Stimulated activated CD4-positive, alpha-beta T cell treated with anti-CD3 and anti-CD28 coated beads, TNF-alpha, amount 100 ng/mL, for 1 hour (primary cell): ENCODE measurements around the gene EPS8L1.

Experiments used
- DNase-seq, 3 donors: peaks; one replicate each; pipeline ENCODE4 v3.0.0-alpha.2; 2020; ENCODE audit warnings: low read depth in 3 of 3, low spot score in 1 of 3

EPS8L1 gene

DNA sequence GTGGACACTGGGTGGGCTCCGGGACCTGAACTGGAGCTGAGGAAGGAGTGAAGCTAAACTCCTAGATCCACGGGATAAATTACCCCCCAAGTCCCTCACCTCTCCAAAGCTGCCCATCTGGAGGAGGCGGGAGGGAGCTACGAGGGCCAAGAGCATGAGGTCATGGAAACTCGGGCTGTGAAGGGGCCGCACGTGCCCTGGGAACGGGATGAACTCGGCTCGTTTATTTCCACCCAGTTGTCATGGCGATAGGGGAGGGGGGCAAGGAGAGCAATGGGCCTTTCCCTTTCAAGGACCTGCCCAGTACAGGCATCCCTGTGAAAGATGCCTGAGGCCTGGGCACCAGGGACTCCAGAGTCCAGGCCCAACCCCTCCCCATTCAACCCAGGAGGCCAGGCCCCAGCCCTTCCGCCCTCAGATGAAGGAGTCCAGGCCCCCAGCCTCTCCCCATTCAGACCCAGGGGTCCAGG lies 37.9 kb downstream of the EPS8L1 start:
- no peak for DNase-seq

DNA sequence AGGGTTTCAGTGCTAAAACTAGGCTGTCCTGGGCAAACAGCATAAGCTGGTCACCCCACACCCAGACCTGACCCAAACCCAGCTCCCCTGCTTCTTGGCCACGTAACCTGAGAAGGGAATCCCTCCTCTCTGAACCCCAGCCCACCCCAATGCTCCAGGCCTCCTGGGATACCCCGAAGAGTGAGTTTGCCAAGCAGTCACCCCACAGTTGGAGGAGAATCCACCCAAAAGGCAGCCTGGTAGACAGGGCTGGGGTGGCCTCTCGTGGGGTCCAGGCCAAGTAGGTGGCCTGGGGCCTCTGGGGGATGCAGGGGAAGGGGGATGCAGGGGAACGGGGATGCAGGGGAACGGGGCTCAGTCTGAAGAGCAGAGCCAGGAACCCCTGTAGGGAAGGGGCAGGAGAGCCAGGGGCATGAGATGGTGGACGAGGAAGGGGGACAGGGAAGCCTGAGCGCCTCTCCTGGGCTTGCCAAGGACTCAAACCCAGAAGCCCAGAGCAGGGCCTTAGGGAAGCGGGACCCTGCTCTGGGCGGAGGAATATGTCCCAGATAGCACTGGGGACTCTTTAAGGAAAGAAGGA lies 39.0 kb downstream of the EPS8L1 start:
- no peak for DNase-seq

DNA sequence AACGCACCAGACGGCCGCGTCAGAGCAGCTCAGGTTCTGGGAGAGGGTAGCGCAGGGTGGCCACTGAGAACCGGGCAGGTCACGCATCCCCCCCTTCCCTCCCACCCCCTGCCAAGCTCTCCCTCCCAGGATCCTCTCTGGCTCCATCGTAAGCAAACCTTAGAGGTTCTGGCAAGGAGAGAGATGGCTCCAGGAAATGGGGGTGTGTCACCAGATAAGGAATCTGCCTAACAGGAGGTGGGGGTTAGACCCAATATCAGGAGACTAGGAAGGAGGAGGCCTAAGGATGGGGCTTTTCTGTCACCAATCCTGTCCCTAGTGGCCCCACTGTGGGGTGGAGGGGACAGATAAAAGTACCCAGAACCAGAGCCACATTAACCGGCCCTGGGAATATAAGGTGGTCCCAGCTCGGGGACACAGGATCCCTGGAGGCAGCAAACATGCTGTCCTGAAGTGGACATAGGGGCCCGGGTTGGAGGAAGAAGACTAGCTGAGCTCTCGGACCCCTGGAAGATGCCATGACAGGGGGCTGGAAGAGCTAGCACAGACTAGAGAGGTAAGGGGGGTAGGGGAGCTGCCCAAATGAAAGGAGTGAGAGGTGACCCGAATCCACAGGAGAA lies 39.9 kb downstream of the EPS8L1 start:
- no peak for DNase-seq

DNA sequence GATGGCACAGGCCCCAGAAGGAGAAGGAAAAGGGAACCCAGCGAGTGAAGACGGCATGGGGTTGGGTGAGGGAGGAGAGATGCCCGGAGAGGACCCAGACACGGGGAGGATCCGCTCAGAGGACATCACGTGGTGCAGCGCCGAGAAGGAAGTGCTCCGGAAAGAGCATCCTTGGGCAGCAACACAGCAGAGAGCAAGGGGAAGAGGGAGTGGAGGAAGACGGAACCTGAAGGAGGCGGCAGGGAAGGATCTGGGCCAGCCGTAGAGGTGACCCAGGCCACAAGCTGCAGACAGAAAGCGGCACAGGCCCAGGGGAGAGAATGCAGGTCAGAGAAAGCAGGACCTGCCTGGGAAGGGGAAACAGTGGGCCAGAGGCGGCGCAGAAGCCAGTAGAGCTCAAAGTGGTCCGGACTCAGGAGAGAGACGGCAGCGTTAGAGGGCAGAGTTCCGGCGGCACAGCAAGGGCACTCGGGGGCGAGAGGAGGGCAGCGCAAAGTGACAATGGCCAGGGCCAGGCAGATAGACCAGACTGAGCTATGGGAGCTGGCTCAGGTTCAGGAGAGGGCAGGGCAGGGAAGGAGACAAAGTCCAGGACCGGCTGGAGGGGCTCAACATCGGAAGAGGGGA lies 40.7 kb downstream of the EPS8L1 start:
- peak in 1 of 3 donors; percentile 21 for DNase-seq

DNA sequence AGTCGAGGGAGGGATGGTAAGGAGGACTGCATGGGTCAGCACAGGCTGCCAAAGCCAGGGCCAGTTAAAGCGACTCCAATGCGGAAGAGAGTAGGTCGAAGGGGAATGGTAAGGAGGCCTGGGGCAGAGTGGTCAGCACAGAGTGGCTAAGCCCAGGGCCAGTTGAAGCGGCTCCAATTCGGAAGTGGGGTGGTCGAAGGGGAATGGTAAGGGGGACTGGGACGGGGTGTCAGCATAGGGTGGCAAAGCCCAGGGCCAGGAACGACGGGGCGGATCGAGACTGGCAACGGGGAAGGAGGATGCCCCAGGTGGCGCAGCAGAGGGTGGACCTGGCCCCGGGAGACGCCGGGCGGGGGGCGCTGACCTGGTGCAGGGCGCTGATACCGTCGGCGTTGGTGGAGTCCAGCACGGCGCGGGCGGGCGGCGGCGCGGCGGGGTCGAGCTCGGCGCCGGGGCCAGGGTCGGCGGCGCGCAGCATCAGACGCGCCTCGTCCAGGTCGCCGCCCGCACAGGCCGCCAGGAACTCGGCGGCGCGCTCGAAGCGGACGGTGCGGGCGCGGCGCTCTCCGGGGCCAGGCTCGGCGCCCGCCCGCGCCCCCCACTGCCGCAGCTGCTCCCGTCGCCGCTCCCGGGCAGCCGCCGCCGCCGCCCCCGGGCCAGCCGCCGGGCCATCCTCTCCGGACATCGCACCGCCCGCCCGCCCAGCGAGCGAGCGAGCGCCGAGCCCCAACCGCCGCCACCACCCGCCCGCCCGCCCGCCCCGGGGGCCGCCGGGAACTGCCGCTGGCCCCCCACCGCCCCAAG lies 41.4 kb downstream of the EPS8L1 start, which contains the start of gene PPP1R12C:
Gene PPP1R12C, minus strand, starts transcription at position 779 of the 804 bp plus-strand sequence. Its CDS starts 94 bp downstream, at position 685.
- DNase-seq, result no peak

DNA sequence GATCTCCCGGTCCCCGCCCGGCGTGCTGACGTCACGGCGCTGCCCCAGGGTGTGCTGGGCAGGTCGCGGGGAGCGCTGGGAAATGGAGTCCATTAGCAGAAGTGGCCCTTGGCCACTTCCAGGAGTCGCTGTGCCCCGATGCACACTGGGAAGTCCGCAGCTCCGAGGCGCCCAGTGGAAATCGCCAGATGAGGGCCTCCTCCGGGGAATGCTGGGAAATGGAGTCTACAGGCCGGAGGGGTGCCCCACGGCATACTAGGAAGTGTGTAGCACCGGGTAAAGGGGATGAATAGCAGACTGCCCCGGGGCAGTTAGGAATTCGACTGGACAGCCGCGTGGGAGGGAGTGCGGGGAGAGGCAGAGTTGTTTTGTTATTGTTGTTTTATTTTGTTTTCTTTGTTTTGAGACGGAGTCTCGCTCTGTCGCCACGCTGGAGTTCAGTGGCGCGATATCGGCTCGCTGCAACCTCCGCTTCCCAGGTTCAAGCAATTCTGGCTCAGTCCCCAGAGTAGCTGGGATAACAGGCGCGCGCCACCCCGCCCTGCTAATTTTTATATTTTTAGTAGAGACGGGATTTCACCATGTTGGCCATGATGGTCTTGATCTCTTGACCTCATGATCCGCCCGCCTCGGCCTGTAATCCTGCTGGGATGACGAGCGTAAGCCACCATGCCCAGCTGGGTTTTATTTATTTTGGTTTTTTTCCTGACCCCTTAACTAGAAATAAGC lies 42.2 kb downstream of the EPS8L1 start:
- peak; percentile 90 to 94 (median 92) for DNase-seq

DNA sequence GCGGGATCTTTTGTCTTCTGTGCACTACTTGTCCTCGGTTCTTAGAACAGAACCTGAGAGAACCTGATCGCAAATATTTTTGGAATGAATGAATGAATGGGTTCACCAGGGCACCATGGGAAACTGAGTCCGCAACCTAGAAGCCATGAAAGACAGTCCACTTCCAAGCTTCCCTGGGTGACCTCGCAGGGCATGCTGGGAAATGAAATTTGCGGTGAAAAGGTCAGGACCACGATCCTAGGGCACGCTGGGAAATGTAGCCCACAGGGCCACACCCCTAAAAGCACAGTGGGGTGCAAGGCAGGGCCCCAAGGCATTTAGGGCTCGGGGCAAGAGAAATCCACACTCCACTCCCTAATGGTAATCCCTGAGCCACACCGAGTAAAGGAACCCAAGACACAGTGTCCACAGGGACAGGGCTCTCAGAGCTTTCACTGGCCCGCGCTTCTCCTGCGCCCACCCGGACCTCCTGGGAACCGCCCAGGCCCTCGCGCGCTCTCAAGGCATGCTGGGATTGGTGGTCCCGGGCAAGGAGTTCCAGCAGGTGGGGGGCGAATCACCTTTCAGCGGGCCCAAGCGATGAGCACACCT lies 42.8 kb downstream of the EPS8L1 start:
- DNase-seq, result no peak

DNA sequence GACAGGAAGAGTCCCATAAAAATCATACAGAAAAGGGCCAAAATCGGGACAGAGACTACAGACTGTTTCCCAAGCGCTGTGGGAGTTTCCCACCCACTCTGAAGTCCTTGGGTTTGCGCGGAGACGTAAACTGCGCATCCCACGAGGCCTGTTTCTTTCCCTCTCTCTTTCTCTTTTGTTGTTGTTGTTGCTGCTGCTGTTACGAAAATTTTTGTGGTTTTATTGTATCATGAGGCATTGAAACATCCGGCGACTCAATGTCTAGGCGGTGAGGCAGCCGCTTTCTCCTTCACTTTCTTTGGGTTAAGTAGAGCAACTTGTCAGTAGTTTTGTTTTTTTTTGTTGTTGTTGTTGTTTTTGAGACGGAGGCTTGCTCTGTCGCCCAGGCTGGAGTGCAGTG lies 43.4 kb downstream of the EPS8L1 start:
- no peak for DNase-seq

DNA sequence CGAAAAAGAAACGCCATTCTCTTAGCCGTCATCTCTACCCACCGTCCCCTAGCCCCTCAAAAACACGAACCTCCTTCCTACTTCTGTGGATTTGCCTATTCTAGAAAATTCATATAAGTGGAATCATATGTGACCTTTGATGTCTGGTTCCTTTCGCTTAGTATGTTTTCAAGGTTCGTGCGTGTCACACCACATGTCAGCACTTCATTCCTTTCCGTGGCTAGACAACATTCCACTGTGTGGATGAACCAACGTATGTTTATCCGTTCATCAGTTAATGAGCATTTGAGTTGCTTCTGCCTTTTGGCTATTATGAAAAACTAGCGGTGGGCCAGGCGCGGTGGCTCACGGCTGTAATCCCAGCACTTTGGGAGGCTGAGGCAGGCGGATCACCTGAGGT lies 55.8 kb downstream of the EPS8L1 start:
- DNase-seq, result no peak

DNA sequence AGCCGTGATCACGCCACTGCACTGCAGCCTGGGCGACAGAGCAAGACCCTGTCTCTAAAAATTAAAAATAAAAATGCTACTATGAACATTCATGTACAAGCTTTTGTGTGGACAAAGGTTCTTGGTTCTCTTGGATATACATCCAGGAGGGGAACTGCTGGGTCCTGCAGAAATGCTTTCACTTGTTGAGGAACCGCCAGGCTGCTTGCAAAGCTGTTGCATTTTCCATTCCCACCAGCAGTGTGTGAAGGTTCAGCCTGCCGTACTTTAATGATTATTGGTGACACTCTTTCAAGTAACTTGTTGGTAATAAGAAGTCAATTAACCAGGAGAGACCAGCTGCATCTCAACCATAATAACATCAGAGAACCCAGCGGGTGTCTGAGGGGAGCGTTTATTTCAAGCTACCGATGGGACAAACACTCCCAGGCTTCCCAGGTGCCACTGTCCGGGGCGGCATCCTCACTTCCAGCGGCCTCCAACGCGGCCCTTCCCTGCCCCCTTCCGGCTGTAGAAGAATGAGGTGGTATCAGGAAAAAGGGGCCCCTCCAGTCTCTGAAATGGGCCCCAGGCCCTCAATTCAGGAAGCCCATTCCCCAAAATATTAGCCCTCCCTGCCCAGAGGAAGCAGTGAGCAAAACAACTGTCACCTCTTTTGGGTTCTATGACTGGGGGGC lies 56.9 kb downstream of the EPS8L1 start:
- no peak for DNase-seq

DNA sequence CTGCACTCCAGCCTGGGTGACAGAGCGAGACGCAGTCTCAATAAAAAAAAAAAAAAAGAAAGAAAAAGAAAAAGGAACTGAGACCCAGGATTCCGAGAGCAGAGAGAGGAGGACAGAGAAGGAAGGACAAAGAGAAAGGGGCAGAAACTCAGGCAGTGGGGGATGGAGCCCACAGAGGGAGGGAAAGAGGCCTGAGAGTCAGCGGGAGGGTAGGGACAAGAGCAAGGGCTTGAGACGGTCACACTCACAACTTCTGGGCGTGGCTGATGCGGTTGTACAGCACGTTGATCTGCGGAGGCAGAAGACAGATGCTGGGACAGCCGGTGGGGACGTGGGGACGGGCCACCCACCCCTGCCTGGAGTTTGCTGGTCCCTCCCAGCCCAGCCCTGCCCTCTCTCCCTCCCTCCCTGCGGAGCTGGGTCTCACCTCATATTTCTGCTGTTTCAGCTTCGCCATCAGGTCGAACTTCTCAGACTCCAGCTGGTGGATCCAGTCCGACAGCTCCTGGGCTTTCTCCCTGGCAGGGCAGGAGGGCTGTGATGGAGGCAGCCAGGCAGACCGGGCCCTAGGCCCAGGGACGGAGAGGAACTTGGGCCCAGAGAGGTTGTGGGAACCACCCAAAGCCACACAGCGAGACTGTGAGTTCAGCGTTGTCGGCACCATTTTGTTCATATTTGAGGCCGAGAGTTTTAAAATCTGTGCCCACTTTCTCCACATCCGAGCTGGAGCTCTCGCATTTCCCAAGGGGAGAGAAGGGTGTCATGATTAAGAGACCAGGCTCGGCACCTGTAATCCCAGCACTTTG lies 58.2 kb downstream of the EPS8L1 start:
- no peak for DNase-seq

DNA sequence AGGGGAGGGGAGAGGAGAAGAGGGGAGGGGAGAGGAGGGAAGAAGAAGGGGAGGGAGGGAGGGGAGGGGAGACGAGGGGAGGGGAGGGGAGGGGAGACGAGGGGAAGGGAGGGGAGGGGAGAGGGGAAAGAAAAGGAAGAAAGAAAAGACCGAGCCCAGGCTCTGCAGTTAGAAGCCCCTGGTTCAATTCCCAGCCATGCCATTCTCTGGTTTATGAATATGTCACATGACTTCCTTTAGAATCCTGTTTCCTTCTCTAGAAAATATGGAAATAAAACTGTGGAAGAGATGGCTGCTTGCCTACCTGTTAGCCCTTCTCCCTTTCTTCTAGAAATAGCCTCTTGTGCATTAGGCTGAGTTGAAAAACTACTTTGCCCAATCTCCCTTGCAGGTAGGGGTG lies 59.1 kb downstream of the EPS8L1 start:
- DNase-seq, result no peak

DNA sequence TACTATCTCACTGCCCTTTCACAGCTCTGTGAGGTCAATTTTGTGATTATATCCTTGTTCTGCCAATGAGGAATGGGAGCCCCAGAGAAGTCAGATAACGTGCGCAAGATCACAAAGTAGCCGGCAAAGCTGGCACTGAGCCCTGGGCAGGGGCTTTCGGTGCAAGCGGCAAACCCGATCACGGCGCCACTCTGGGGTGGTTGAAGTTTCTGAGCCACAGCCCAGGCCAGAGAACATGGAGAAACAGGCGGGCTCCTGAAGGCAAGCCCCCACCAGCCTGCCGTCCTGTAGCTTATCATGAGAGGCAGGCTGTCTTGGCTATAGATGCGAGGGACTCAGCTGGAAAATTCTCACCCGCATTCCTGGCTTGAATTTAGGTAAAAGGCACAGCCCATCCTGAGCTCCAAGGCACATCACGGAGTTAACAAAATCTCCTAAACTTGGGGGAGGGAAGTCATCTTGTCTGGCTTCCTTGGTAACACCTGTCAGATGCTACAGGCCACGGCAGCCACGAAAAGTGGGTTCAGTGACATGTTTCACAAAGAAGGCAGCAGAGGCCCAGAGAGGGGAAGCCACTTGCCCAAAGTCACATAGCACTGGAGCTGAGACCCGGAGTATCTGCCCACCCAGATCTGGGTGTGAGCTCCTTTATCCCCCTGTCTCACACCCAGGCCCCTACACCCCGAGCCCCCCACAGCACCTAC lies 60.9 kb downstream of the EPS8L1 start:
- no peak for DNase-seq
